GM19239 (cell line): ENCODE results near the gene KRIT1.
A peak's percentile ranks its signal among the peaks of the same experiment; 100 is the strongest.

ENCODE experiments used
- DNase-seq: peaks from one replicate; pipeline ENCODE4 v3.0.0; 2011; ENCODE audit warnings: low spot score; ENCODE audit not compliant: insufficient read length
- FAIRE-seq: peaks from 2 replicates; lab custom pipeline; 2011; peaks lifted over from hg19 to GRCh38; lab: Jason Lieb, UNC

Gene KRIT1

GRCh38 chr7:92158660-92159575 is 86.8 kb downstream of the KRIT1 start:
- peak; percentile 6 for DNase-seq
- FAIRE-seq: no peak

- FAIRE-seq: no peak
- DNase-seq: no peak
Measured at GRCh38 chr7:92156990-92157389, 88.7 kb downstream of the KRIT1 start.

GRCh38 chr7:92155108-92155739 is 90.5 kb downstream of the KRIT1 start:
- FAIRE-seq (no peak), DNase-seq (no peak)

- no peak for DNase-seq
- FAIRE-seq: no peak
Measured at GRCh38 chr7:92150450-92151017, 95.2 kb downstream of the KRIT1 start.

- DNase-seq: no peak
- no peak for FAIRE-seq
Measured at GRCh38 chr7:92149736-92150239, 95.9 kb downstream of the KRIT1 start.
